ENCODE measurements around the gene FAM227B. TPM values are rescaled to one million over a fixed set of nuclear protein-coding genes. Genes with fewer than 3 reads are reported as not detected.
A peak's percentile ranks its signal among the peaks of the same experiment; 100 is the strongest.

Gene FAM227B
- total and polyA plus RNA-seq, 3 experiments from 2014 or later, result 4.9 to 20.4 (median 5.6) TPM

DNA sequence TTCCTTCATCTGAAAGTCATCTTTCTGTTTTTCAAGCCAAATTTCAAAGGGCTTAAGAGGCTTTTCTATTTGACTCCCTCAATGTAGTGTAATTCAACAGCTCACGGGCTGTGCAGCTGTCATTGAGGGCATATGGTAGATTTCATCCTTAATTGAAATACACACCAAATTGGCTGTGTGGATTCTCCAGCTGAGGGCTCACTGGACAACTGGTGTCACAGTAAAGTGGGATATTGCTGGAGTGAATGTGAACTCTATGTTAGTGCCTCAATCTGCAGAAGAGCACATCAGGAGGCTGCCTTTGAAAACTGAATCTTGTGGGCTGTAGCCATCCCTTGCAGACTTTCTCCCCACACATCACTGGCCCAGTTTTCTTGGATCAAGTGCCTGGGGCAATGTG is 330.4 kb downstream of the FAM227B start:
- Mint-ChIP-seq H3K4me1 (peaks cover 15 to 18% (median 16%) of the 10 kb centered on the region in 3 donors), H3K4me3 (no peak overlapping the region), H3K27ac (no peak overlapping the region), H3K27me3 (no peaks in the 10 kb centered on the region), H3K36me3 (peaks cover 31 to 75% (median 35%) of the 10 kb centered on the region in 3 donors), H3K9me3 (no peaks in the 10 kb centered on the region)
- peaks cover 4% of the 10 kb centered on the region for H3K36me3 ChIP-seq (ENCODE audit: insufficient read depth, low read length)
- ChIA-PET POLR2A (no interaction called here), CTCF (no interaction called here)
- no peak overlapping the region for H3K4me3 ChIP-seq (ENCODE audit: low read length)
- H3K4me1 ChIP-seq (ENCODE audit: insufficient read depth, low read length), result no peaks in the 10 kb centered on the region
- no peak for DNase-seq
- no peak overlapping the region for H3K27ac ChIP-seq (ENCODE audit: low read depth, low read length)
- H3K9me3 ChIP-seq (ENCODE audit: low read length), result no peaks in the 10 kb centered on the region
- H3K27me3 ChIP-seq (ENCODE audit: insufficient read depth, low read length, poor library complexity, severe bottlenecking), result no peaks in the 10 kb centered on the region

DNA sequence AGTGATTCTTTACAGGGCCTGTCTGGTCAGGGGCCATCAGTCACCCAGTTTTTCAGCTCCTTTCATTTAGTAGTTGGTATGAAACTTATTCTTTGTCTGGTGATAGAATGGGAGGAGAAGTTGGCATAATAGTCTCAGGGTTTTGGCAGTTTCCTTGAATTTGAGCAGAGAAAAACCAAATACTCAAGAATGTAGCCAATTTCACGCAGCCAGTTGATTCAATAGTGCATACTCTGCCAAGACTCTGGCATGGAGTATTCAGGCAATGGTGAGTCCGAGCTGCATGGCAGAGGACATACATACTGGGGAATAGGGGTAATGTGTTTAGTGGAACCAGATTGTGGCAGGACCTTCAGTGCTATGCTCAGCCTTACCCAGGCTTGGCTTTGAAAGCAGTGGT is 332.2 kb downstream of the FAM227B start:
- Histone ChIP-seq H3K27me3 (ENCODE audit: insufficient read depth, low read length, poor library complexity, severe bottlenecking) (no peaks in the 10 kb centered on the region), H3K4me1 (ENCODE audit: insufficient read depth, low read length) (no peaks in the 10 kb centered on the region), H3K4me3 (ENCODE audit: low read length) (no peak overlapping the region), H3K27ac (ENCODE audit: low read depth, low read length) (no peak overlapping the region), H3K9me3 (ENCODE audit: low read length) (no peaks in the 10 kb centered on the region), H3K36me3 (ENCODE audit: insufficient read depth, low read length) (peaks cover 2% of the 10 kb centered on the region)
- no peak for DNase-seq
- Mint-ChIP-seq H3K27ac (peak overlapping the region in 2 of 8 donors; percentile 45 to 56), H3K4me3 (no peak overlapping the region), H3K27me3 (no peaks in the 10 kb centered on the region), H3K4me1 (peaks cover 13 to 17% (median 16%) of the 10 kb centered on the region in 3 donors), H3K9me3 (no peaks in the 10 kb centered on the region), H3K36me3 (peaks cover 34 to 80% (median 38%) of the 10 kb centered on the region in 3 donors)
- ChIA-PET CTCF (no interaction called here), POLR2A (no interaction called here)

DNA sequence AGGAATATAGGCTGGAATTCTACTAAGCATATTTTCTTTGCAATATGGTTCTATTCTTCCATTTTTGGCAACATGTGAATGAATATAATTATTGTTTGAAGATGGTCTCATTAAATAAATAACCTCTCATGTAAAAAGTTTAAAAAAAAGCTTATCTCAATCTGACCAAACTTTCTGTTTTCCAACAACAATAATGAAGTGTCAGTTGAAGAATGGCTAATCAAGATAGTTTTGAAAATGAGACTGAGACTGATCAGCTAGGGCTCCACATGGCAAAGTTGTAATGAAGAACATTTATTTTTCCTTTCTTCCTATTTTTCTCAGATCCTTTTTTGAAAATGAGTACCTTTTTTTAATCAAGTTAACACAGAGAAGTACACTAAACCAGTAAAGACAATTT is 333.1 kb downstream of the FAM227B start:
- Histone ChIP-seq H3K4me3 (ENCODE audit: low read length) (no peak overlapping the region), H3K27me3 (ENCODE audit: insufficient read depth, low read length, poor library complexity, severe bottlenecking) (no peaks in the 10 kb centered on the region), H3K4me1 (ENCODE audit: insufficient read depth, low read length) (no peaks in the 10 kb centered on the region), H3K9me3 (ENCODE audit: low read length) (no peaks in the 10 kb centered on the region), H3K36me3 (ENCODE audit: insufficient read depth, low read length) (peaks cover 4% of the 10 kb centered on the region), H3K27ac (ENCODE audit: low read depth, low read length) (no peak overlapping the region)
- H3K36me3 Mint-ChIP-seq, result peaks cover 37 to 81% (median 45%) of the 10 kb centered on the region in 3 donors
- ChIA-PET POLR2A (no interaction called here), CTCF (no interaction called here)
- H3K4me1 Mint-ChIP-seq, result peaks cover 13 to 17% (median 16%) of the 10 kb centered on the region in 3 donors
- no peaks in the 10 kb centered on the region for H3K27me3 Mint-ChIP-seq
- H3K9me3 Mint-ChIP-seq, result no peaks in the 10 kb centered on the region
- no peak for DNase-seq
- no peak overlapping the region for H3K4me3 Mint-ChIP-seq
- H3K27ac Mint-ChIP-seq, result no peak overlapping the region

DNA sequence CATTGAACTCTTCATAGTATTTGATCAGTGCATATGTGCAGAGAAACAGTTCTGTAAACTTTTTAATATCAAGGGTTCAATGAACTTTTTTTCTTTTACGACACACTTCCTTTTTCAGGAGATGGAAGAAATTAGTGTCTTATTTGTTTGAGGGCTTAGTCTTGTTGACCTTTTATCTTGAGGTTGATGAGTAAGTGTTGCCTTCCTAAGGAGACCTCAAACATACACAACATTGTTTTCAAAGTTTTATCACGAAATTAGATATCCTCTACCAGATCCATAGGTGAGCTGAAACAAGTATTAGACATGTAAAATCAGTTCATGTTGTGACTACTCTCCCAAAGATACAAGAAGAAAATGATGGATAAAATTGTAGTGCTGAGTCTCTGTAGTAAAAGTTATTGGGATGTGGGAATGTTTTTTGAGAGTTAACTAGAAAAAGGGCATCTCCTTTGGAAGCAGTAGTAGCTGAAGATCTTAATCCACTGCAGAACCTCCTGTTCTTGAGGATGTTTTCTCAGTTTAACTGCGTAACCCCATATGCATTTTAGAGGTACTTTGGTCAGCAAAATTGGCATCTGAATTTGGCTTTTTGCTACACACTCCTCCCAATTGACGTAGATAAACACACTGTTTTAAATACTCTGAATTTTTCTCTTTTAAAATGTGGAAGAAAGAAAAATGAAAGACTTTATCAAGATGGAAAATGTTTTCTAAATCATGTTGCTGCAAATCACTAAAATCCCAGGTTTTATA is 333.8 kb downstream of the FAM227B start:
- Mint-ChIP-seq H3K9me3 (no peaks in the 10 kb centered on the region), H3K4me1 (peaks cover 13 to 17% (median 16%) of the 10 kb centered on the region in 3 donors), H3K36me3 (peaks cover 37 to 81% (median 45%) of the 10 kb centered on the region in 3 donors), H3K27me3 (no peaks in the 10 kb centered on the region), H3K4me3 (peak overlapping the region in 1 of 7 donors; percentile 31), H3K27ac (peak overlapping the region in 2 of 8 donors; percentile 19 to 23)
- Histone ChIP-seq H3K4me1 (ENCODE audit: insufficient read depth, low read length) (no peaks in the 10 kb centered on the region), H3K27me3 (ENCODE audit: insufficient read depth, low read length, poor library complexity, severe bottlenecking) (no peaks in the 10 kb centered on the region), H3K4me3 (ENCODE audit: low read length) (no peak overlapping the region), H3K9me3 (ENCODE audit: low read length) (no peaks in the 10 kb centered on the region), H3K36me3 (ENCODE audit: insufficient read depth, low read length) (peaks cover 4% of the 10 kb centered on the region), H3K27ac (ENCODE audit: low read depth, low read length) (no peak overlapping the region)
- CTCF ChIA-PET, result no interaction called here
- DNase-seq, result no peak
- POLR2A ChIA-PET, result no interaction called here

DNA sequence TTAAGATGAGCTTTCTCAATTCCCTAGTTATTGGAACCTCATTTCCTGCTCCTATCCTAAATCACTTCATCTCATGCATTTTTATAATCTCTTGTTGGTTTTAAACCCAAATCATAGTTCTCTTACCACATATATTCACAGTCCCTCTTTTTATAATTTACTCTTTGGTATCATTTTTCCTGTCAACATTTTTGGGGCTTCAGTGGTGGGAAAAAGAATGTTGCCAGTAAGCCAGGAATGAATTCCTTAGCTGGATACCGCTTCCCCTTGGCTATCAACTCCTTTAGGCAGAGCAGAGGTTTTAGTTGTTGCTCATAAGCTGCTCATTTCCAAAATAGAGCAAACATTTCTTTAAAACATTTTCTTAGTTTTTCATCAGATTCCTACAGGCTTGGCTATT is 338.3 kb downstream of the FAM227B start:
- CTCF ChIA-PET, result no interaction called here
- Mint-ChIP-seq H3K27ac (no peak overlapping the region), H3K27me3 (no peaks in the 10 kb centered on the region), H3K9me3 (no peaks in the 10 kb centered on the region), H3K4me1 (peaks cover 13 to 17% (median 16%) of the 10 kb centered on the region in 3 donors), H3K36me3 (peaks cover 52 to 81% (median 55%) of the 10 kb centered on the region in 3 donors), H3K4me3 (no peak overlapping the region)
- POLR2A ChIA-PET, result no interaction called here
- H3K27ac ChIP-seq (ENCODE audit: low read depth, low read length), result no peak overlapping the region
- no peaks in the 10 kb centered on the region for H3K9me3 ChIP-seq (ENCODE audit: low read length)
- no peaks in the 10 kb centered on the region for H3K27me3 ChIP-seq (ENCODE audit: insufficient read depth, low read length, poor library complexity, severe bottlenecking)
- DNase-seq, result no peak
- H3K36me3 ChIP-seq (ENCODE audit: insufficient read depth, low read length), result peaks cover 4% of the 10 kb centered on the region
- no peaks in the 10 kb centered on the region for H3K4me1 ChIP-seq (ENCODE audit: insufficient read depth, low read length)
- no peak overlapping the region for H3K4me3 ChIP-seq (ENCODE audit: low read length)

DNA sequence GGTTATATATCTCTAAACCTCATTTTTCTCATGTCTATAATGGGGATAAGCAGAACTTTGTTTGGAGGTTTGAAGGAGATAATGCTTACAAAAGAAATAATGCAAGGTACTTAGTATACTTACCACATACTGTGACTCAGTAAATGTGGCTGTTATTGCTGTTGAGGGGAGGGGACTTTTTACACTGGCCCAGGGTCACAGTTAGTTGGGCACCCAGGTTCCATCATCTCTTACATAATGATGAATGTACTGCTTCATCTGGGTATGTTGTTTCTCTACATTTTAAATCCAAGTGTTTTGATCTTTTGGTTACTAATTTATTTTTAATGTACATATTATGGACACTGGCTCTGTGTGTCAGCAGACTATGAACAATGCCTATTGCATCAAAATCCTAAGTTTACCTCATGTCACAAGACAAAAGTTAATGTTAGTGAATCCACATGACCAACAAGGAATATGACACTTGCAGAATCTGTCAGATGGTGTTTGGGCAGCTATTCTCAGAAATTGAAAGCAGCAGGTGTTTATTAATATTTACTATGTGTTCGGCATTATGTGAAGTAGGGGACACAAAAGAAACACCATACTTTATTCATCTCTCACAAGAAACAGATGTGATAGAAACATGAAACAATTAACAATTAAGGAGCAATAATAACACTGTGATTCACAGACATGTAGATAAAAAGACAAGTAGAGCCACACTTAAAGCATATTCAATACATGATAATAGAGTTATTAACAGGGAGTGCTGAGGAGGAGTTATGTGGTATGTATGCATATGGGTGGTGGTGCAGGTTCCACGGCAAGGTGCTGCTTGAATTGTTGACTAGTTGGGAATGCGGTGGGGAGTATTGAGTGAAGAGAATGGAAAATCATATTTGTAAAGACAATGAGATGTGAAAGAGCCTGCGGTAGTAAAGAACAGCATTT is 340.8 kb downstream of the FAM227B start:
- Histone ChIP-seq H3K27me3 (ENCODE audit: insufficient read depth, low read length, poor library complexity, severe bottlenecking) (no peaks in the 10 kb centered on the region), H3K9me3 (ENCODE audit: low read length) (no peaks in the 10 kb centered on the region), H3K27ac (ENCODE audit: low read depth, low read length) (no peak overlapping the region), H3K4me3 (ENCODE audit: low read length) (no peak overlapping the region), H3K36me3 (ENCODE audit: insufficient read depth, low read length) (peaks cover 4% of the 10 kb centered on the region), H3K4me1 (ENCODE audit: insufficient read depth, low read length) (no peaks in the 10 kb centered on the region)
- POLR2A ChIA-PET, result no interaction called here
- CTCF ChIA-PET, result no interaction called here
- DNase-seq, result no peak
- H3K27me3 Mint-ChIP-seq, result no peaks in the 10 kb centered on the region
- H3K4me1 Mint-ChIP-seq, result peaks cover 0 to 7% (median 3%) of the 10 kb centered on the region in 3 donors
- H3K36me3 Mint-ChIP-seq, result peaks cover 37 to 61% (median 41%) of the 10 kb centered on the region in 3 donors
- no peak overlapping the region for H3K4me3 Mint-ChIP-seq
- H3K9me3 Mint-ChIP-seq, result no peaks in the 10 kb centered on the region
- peak overlapping the region in 2 of 8 donors; percentile 5 to 16 for H3K27ac Mint-ChIP-seq

DNA sequence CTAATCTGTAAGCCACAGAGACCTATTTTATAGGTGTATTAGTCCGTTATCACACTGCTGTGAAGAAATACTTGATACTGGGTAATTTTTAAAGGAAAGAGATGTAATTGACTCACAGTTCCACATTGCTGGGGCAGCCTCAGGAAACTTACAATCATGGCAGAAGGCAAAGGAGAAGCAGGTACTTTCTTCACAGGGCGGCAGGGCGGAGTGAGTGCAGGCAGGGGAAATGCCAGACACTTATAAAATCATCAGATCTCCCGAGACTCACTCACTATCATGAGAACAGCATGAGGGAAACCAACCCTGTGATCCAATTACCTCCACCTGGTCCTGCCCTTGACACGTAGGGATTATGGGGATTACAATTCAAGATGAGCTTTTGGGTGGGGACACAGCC is 341.9 kb downstream of the FAM227B start:
- no peak overlapping the region for H3K4me3 Mint-ChIP-seq
- no peak for DNase-seq
- no peak overlapping the region for H3K27ac Mint-ChIP-seq
- Histone ChIP-seq H3K27ac (ENCODE audit: low read depth, low read length) (no peak overlapping the region), H3K4me3 (ENCODE audit: low read length) (no peak overlapping the region), H3K27me3 (ENCODE audit: insufficient read depth, low read length, poor library complexity, severe bottlenecking) (no peaks in the 10 kb centered on the region), H3K9me3 (ENCODE audit: low read length) (no peaks in the 10 kb centered on the region), H3K36me3 (ENCODE audit: insufficient read depth, low read length) (peaks cover 4% of the 10 kb centered on the region), H3K4me1 (ENCODE audit: insufficient read depth, low read length) (no peaks in the 10 kb centered on the region)
- H3K4me1 Mint-ChIP-seq, result peaks cover 0 to 7% (median 1%) of the 10 kb centered on the region in 3 donors
- peaks cover 32 to 56% (median 36%) of the 10 kb centered on the region in 3 donors for H3K36me3 Mint-ChIP-seq
- H3K9me3 Mint-ChIP-seq, result no peaks in the 10 kb centered on the region
- ChIA-PET CTCF (no interaction called here), POLR2A (no interaction called here)
- H3K27me3 Mint-ChIP-seq, result no peaks in the 10 kb centered on the region
